NOMO-1 treated with dmso at 0.1 percent for 144 hours (cell line): ENCODE data around the gene SDCCAG8.

Experiments
- DNase-seq: peaks from one replicate; lab custom pipeline; 2025; ENCODE audit not compliant: unreplicated experiment; lab: John Stamatoyannopoulos, UW

SDCCAG8 gene

DNA sequence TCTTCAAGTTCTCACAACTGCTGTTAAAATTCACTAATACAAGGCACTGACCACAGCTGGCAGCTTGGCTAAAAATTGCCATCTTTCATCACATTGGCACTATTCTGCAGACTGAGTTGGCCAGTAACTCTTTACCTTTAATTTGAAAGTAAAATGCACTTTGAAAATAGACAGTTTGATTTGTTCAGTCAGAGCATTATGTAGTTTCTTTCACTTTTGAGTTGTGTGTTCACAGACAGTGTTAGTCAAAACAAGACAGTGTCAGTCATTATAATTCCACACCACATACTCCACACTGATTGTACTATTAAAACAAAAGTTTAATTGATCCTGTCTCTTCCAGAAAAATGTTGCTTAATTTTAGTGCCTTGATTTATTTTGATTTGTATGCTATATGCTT lies 160.7 kb downstream of the SDCCAG8 start:
- DNase-seq = no peak

DNA sequence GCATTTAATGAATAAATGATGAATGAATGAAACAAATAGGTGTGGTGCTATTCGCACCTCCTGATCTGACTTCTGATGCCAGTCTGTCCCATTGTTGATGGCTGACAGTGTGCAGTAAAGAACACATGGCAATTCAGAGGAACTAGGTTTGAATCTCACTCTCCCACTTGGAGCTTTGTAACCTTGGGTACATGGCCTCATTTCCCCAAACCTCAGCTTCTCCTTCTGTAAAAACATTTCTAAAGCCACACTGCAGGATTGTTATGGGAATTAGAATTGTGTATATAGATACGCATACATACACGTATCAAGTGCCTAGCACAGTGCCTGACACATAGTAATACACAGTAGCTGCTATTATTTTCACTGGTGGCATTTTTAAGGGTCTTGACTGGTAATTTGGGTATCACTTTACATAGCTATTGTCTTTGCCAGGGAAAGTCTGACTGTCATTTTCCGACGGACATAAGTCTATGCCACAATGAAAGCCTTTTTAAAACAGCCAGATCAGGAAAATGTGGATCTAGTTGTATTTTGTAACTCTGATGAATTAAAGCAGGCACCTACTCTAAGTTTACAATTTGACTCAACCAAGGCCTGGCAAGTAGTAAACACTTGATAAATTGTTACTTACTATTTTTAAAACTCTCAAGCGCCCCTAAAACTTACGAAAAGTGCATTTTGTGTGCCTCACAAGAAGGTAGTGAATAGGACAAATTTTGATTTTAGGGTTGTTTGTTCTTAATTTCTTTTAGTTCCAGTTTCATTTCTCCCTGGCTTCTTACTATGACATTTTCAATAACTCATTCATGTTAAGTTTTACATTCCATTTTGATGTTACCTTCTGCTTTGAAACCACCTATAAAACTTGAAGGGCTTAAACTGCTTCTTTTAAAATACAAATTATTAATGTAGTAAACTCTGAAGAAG lies 164.4 kb downstream of the SDCCAG8 start:
- no peak for DNase-seq

DNA sequence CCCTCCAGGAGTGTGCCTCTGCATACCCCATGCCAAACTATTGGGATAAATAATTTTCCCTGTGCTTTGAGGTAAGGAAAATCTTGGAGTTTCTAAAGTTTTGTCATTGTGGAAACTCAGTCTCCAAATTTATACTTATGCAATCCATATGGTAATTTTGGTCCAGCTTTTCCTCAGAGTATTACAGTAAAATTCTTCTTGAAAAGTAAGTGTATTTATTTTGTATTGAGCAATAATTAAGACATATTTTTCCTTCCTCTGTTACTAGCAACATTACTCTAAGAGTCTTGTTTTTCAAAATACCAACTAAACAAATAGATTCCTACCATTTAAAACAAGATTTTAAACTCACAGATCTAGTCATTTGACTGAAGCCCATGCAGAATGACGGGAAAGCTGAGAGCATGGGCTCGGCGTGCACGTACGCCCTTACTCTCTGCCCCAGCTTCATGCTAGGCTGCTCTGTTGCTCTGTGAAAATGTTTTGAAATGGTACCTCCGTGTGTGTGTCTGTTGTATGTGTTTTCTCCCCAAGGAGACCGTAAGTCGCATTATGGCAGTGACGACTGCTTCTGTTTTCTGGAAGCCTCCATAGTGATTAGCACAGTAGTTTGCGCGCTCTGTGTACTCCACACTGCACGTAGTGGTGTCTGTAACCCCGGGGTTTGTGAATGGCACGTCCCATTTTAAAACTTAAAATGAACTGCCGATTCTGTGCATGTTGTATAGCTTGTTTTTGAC lies 165.3 kb downstream of the SDCCAG8 start:
- DNase-seq = no peak

- DNase-seq = peak; percentile 19
These were observed 165.9 kb downstream of the SDCCAG8 start for GRCh38 chr1:243421784-243422183.

GRCh38 chr1:243422362-243422761 lies 166.5 kb downstream of the SDCCAG8 start:
- no peak for DNase-seq

GRCh38 chr1:243428084-243428483 lies 172.2 kb downstream of the SDCCAG8 start:
- no peak for DNase-seq

- no peak for DNase-seq
These were observed 172.9 kb downstream of the SDCCAG8 start for GRCh38 chr1:243428617-243429342.

DNA sequence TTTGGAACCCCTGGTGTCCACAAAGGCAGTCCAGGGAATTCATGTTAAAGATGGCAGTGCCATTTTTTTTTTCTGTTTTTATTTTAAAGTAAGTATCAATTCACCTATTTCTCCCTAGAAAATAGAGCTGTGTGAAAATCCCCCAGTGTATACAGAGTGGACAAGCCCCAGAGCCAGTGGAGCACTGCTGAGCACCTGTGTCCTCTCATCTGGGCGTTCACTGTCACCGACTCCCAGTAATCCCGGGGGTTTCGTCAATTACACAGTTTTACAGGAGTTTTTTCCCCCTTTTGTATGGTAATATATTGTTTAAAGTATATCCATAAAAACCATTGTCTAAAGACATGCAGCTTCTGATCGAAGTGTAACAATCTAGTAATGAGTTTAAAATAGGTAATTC lies 175.8 kb downstream of the SDCCAG8 start:
- DNase-seq = no peak

- no peak for DNase-seq
These were observed 176.3 kb downstream of the SDCCAG8 start for GRCh38 chr1:243432136-243432535.

- no peak for DNase-seq
These were observed 178.0 kb downstream of the SDCCAG8 start for GRCh38 chr1:243433737-243434370.

DNA sequence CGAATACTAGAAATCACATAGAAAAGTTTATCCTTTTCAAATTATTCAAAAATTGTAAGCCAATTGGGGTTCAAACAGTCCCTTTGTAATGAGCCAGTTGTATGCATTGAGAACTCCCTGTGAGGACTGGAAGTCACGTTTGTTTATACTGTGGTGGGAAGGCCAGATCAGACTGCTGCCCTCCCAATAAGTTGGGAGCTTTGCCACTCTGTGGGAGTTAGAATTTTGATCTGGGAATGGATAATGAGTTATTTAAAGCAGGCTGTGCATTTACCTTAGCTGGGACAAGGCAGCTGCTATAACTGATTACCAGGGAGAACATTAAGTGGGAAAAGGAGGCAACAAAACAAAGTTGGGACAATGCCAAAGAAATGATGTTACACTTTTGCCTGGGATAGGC lies 178.8 kb downstream of the SDCCAG8 start:
- no peak for DNase-seq

DNA sequence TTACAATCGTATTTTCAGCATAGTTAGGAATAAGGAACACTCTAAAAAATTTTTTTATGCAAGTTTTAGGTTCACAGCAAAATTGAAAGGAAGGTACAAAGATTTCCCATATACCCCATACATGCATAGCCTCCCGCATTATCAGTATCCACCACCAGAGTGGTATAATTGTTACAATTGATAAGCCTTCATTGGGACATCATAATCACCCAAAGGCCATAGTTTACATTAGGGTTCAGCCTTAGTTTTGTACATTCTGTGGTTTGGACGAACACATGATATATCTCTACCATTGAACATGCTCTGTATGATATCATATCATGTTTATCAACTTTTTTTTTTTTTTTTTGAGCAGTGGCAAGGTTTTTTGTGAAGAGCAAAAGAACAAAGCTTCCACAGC lies 180.0 kb downstream of the SDCCAG8 start:
- DNase-seq = no peak

DNA sequence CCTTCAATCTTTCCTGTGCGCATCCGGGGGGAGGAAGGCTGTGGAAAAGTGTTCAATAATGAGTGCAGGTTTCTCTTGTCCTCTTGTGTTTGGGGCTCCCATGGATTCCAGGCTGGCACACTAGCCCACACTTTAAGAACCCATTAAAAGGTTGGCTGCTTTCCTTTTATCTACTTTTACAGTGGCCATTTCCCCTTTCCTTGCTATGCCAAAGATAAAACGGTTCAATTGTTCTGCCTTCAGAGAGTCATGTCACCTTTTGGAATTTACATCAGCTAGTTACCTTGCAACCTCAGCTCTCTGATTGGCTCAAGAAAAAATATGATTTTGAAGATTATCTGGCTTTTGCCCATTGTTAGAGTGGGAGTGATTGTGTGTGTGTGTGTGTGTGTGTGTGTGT lies 182.3 kb downstream of the SDCCAG8 start:
- no peak for DNase-seq

GRCh38 chr1:243438815-243439214 lies 183.0 kb downstream of the SDCCAG8 start:
- no peak for DNase-seq

DNA sequence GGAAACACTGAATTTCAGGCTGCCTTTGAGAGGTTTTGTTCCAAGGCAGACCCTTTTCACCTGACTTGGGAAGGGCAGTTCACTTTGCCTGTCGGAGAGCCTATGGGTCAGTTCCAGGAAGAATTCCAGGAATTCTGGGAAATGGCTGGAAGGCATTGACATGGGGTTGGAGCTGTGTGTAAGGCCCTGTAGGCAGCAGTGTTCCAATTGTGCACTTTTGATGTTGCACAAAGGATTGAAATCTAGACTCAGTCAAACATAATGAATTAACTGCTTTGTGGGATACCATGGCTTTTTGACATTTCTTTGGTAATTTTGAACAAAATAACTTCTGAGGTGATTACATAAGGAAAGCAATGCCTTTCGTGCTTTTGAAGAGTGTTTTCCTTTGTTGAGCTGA lies 184.6 kb downstream of the SDCCAG8 start:
- DNase-seq = no peak

GRCh38 chr1:243441601-243442000 lies 185.8 kb downstream of the SDCCAG8 start:
- no peak for DNase-seq

- no peak for DNase-seq
These were observed 187.7 kb downstream of the SDCCAG8 start for GRCh38 chr1:243443557-243443956.

- DNase-seq = no peak
These were observed 191.5 kb downstream of the SDCCAG8 start for GRCh38 chr1:243447347-243447746.

DNA sequence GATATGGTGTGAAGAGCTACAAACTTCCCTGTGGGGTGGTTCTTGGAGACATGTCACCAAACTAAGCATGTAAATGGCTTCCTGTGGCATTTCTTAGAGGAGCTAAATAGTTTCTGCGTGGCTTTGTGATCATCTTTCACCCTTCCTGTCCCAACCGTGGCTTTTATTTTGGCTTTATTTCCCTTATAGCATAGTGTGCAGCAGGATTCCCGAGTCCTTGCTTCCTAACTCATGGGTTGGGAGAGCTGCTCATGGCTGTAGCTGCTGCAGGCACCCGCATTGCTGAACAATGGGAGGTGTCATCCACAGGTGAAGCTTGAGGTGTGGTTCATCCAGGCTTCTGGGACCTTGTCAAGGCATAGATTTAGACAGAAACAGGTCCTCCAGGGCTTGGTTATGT lies 192.0 kb downstream of the SDCCAG8 start:
- no peak for DNase-seq

DNA sequence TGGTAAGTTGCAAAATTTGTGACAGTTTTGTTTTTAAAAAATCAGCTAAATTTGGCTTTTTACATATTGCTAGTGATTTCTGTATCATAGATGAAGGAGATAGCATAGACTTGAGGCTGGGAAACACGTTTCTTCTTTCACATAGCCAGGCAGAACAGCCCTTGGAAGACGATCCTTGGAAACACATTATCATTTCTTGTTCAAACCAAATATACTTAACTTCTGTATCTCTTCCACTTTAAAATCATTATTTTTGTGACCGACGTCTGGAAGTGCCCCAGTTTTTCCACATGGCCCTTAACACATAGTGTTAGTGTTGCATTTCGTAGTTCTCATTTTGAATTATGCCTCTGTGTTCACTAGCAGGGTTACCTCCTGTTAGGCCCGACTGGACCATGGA lies 193.5 kb downstream of the SDCCAG8 start:
- no peak for DNase-seq

- peak; percentile 14 for DNase-seq
These were observed 196.3 kb downstream of the SDCCAG8 start for GRCh38 chr1:243452092-243452491.
